ENCODE results near the gene SIM2. TPM values are rescaled to one million over a fixed set of nuclear protein-coding genes. Genes with fewer than 3 reads are reported as not detected.

Gene SIM2
- total and polyA plus RNA-seq, 2 of the 13 experiments (the other 11 are each of a cell fraction or from before 2014, with no cell fraction given) = 0.36 to 0.53 TPM

DNA sequence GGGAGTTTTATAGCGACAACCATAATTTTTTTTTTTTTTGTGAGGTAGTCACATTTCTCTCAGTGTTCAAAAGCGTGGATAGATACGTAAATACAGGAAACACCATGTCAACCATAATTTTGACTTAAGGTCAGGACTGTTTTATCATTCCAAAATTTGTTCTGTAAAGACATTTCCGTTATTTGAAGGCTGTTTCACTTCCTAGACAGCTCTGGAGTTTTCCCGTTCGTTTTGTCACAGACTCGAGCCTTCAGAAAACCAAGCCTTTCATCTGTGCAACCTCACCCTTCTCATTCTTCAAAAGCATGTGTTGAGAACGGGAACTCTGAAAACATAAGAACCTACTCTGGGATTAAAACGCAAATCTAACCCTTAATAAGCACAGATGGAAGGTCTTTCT is 17.9 kb downstream of the SIM2 start (continued):
- TF ChIP-seq, protein P1, sequence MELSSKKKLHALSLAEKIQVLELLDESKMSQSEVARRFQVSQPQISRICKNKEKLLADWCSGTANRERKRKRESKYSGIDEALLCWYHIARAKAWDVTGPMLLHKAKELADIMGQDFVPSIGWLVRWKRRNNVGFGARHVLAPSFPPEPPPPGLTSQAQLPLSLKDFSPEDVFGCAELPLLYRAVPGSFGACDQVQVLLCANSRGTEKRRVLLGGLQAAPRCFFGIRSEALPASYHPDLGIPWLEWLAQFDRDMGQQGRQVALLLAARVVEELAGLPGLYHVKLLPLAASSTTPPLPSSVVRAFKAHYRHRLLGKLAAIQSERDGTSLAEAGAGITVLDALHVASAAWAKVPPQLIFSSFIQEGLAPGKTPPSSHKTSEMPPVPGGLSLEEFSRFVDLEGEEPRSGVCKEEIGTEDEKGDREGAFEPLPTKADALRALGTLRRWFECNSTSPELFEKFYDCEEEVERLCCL (CRISPR knock-in tag; IDR thresholded peaks at IDR 0.05; ENCODE audit: borderline replicate concordance) = no peak
- no peak for TF ChIP-seq ZFP41 (CRISPR knock-in tag; IDR thresholded peaks at IDR 0.05; ENCODE audit: borderline replicate concordance)
- no peak for TF ChIP-seq GTF3A (CRISPR knock-in tag; conservative IDR thresholded peaks at IDR 0.05)
- no peak for TF ChIP-seq SKIL (CRISPR knock-in tag; IDR thresholded peaks at IDR 0.05; ENCODE audit: borderline replicate concordance)
- TF ChIP-seq IKZF1 (IDR thresholded peaks at IDR 0.05) = no peak

GRCh38 chr21:36717976-36718375 is 19.1 kb downstream of the SIM2 start:
- Histone ChIP-seq H3K27ac (ENCODE audit: extremely low read length, insufficient read depth, low read length) (no peak overlapping the region), H3K9me3 (ENCODE audit: low read length) (no peaks in the 10 kb centered on the region), H3K27me3 (ENCODE audit: control insufficient read depth in 1 of 2, insufficient read depth in 2 of 2, low read length in 2 of 2) (no peaks in the 10 kb centered on the region), H3K4me2 (ENCODE audit: low read depth, low read length) (no peak overlapping the region), H3K4me3 (replicated peaks in 1 of 3; ENCODE audit: insufficient read depth in 1 of 3, low read depth in 2 of 3, low read length in 3 of 3) (no peak overlapping the region), H4K20me1 (ENCODE audit: insufficient read depth, low read length) (no peaks in the 10 kb centered on the region), H2AFZ (ENCODE audit: low read length) (no peak overlapping the region), H3K9ac (ENCODE audit: insufficient read depth, low read depth, low read length) (no peak overlapping the region), H3K79me2 (ENCODE audit: insufficient read depth, low read length) (no peaks in the 10 kb centered on the region), H3K36me3 (replicated peaks in 1 of 2; ENCODE audit: control insufficient read depth in 1 of 2, insufficient read depth in 2 of 2, low read length in 2 of 2) (no peaks in the 10 kb centered on the region), H3K4me1 (ENCODE audit: insufficient read depth, low read length) (peaks cover 16% of the 10 kb centered on the region)
- POLR2A ChIA-PET = no interaction called here
- intact Hi-C loops (cut with micrococcal nuclease; ENCODE audit: unreplicated experiment) = no loop called here
- in situ Hi-C loops (cut with HindIII; ENCODE audit: extremely low pct_ligation_motif_present, low pct_unique_long_range_greater_than_20kb) = no loop called here
- DNase-seq (ENCODE audit: low spot score) (no peak), FAIRE-seq (no peak), ATAC-seq (no peak)
- BruUV-seq (replicated peaks) = no TSS peak
- WGBS (ENCODE audit: low lambda C conversion rate) = 72% methylated on average over 4 of the region's 6 CpGs
- CTCF ChIA-PET (ENCODE audit: low intra/inter-chr PET ratio, low total read pairs) = no interaction called here
- TF ChIP-seq AHDC1 (CRISPR knock-in tag; IDR thresholded peaks at IDR 0.05; ENCODE audit: borderline replicate concordance) = no peak
- no peak for TF ChIP-seq MYC (CRISPR knock-in tag; IDR thresholded peaks at IDR 0.05; ENCODE audit: borderline replicate concordance)
- TF ChIP-seq SAFB2 (CRISPR knock-in tag; IDR thresholded peaks at IDR 0.05; ENCODE audit: borderline replicate concordance, low read depth) = no peak
- no peak for TF ChIP-seq ZNF709 (CRISPR knock-in tag; IDR thresholded peaks at IDR 0.05)
- TF ChIP-seq, protein P2, sequence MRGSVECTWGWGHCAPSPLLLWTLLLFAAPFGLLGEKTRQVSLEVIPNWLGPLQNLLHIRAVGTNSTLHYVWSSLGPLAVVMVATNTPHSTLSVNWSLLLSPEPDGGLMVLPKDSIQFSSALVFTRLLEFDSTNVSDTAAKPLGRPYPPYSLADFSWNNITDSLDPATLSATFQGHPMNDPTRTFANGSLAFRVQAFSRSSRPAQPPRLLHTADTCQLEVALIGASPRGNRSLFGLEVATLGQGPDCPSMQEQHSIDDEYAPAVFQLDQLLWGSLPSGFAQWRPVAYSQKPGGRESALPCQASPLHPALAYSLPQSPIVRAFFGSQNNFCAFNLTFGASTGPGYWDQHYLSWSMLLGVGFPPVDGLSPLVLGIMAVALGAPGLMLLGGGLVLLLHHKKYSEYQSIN (CRISPR knock-in tag; IDR thresholded peaks at IDR 0.05; ENCODE audit: borderline replicate concordance) = no peak
- TF ChIP-seq TCF7 (IDR thresholded peaks at IDR 0.05; ENCODE audit: low read depth) = no peak
- no peak for TF ChIP-seq ATF5 (CRISPR knock-in tag; IDR thresholded peaks at IDR 0.05; ENCODE audit: low read depth)

All from HepG2 (cell line).